Hepatocyte (in vitro differentiated cells): Measurements from ENCODE around the gene PMPCA. TPM values are rescaled to one million over a fixed set of nuclear protein-coding genes. Genes with fewer than 3 reads are reported as not detected.

Source experiments
- DNase-seq: peaks from one replicate; pipeline ENCODE4 v3.0.0-alpha.2; 2016; ENCODE audit warnings: low spot score
- H2AFZ ChIP-seq: fragments of 200-600 bp; sonication (generic); 2 replicates; pipeline ENCODE4 v1.6.0; 2016; ENCODE audit warnings: antibody characterized with exemption, mild to moderate bottlenecking
- H3K27ac ChIP-seq: fragments of 200-600 bp; sonication (generic); 2 replicates; pipeline ENCODE4 v1.5.1; 2016; ENCODE audit warnings: mild to moderate bottlenecking
- H3K27me3 ChIP-seq: fragments of 200-600 bp; sonication (generic); 2 replicates; pipeline ENCODE4 v1.6.1; 2016
- H3K36me3 ChIP-seq: fragments of 200-600 bp; sonication (generic); replicated peaks from 2 replicates; pipeline ENCODE4 v1.5.1; 2016; ENCODE audit warnings: low read depth; ENCODE audit not compliant: insufficient read depth
- H3K4me1 ChIP-seq: fragments of 200-600 bp; sonication (generic); 2 replicates; pipeline ENCODE4 v1.5.1; 2016; ENCODE audit warnings: mild to moderate bottlenecking, moderate library complexity; ENCODE audit not compliant: insufficient read depth
- H3K4me2 ChIP-seq: fragments of 200-600 bp; sonication (generic); 2 replicates; pipeline ENCODE4 v1.6.0; 2016
- H3K4me3 ChIP-seq: fragments of 200-600 bp; sonication (generic); 2 replicates; pipeline ENCODE4 v1.5.1; 2016; ENCODE audit warnings: mild to moderate bottlenecking
- H3K79me2 ChIP-seq: fragments of 200-600 bp; sonication (generic); 2 replicates; pipeline ENCODE4 v1.6.0; 2017; ENCODE audit warnings: mild to moderate bottlenecking
- H3K9me2 ChIP-seq: fragments of 200-600 bp; sonication (generic); replicated peaks from 2 replicates; pipeline ENCODE4 v1.6.0; 2017; ENCODE audit warnings: mild to moderate bottlenecking; ENCODE audit not compliant: insufficient read depth
- H3K9me3 ChIP-seq: fragments of 200-600 bp; sonication (generic); 2 replicates; pipeline ENCODE4 v1.5.1; 2016; ENCODE audit warnings: low read depth, mild to moderate bottlenecking
- H4K20me1 ChIP-seq: fragments of 200-600 bp; sonication (generic); 2 replicates; pipeline ENCODE4 v1.6.0; 2016; ENCODE audit warnings: mild to moderate bottlenecking; ENCODE audit not compliant: insufficient read depth, poor library complexity, severe bottlenecking
- CTCF ChIP-seq: fragments of 200-600 bp; sonication (generic); IDR thresholded peaks from 2 replicates; pipeline ENCODE4 v1.5.1; 2016; ENCODE audit warnings: antibody characterized with exemption, mild to moderate bottlenecking; ENCODE audit not compliant: poor library complexity
- EZH2 ChIP-seq: fragments of 200-600 bp; sonication (generic); IDR thresholded peaks from 2 replicates; pipeline ENCODE4 v1.6.1; 2016; ENCODE audit warnings: antibody characterized with exemption, mild to moderate bottlenecking, borderline replicate concordance
- EZH2phosphoT487 ChIP-seq: fragments of 200-600 bp; sonication (generic); IDR thresholded peaks from one replicate; pipeline ENCODE4 v1.6.1; 2018; ENCODE audit warnings: antibody characterized with exemption, mild to moderate bottlenecking, low read depth, moderate library complexity; ENCODE audit not compliant: unreplicated experiment, severe bottlenecking
- WGBS: methylation state at CpG from one replicate; pipeline ENCODE4 v1.1.6; 2016; ENCODE audit warnings: low lambda C conversion rate; ENCODE audit errors: missing lambda C conversion rate; 5-methylcytosine and 5-hydroxymethylcytosine counted together
- polyA plus RNA-seq: library from polyadenylated mRNA; unstranded; fragments of >200 nt; fragmentation: Nextera tagmentation; extraction: Ambion mirVana; gene quantifications from 2 replicates; pipeline ENCODE4 v1.2.1, GENCODE V29; 2016
- total RNA-seq: library from RNA; depleted of rRNA; stranded (reverse); fragments of >200 nt; gene quantifications from 2 replicates; pipeline ENCODE4 v1.2.3, GENCODE V29; 2014

Gene PMPCA
- total and polyA plus RNA-seq, 2 experiments from 2014 or later, result 45.1 to 85.7 TPM

GRCh38 chr9:136462664-136463063, 52.2 kb downstream of the PMPCA start:
- Histone ChIP-seq H4K20me1 (peaks cover 5% of the 10 kb centered on the region), H3K79me2 (peaks cover 13% of the 10 kb centered on the region), H3K9me3 (no peaks in the 10 kb centered on the region), H3K4me2 (no peak overlapping the region), H3K36me3 (peaks cover 6% of the 10 kb centered on the region), H2AFZ (no peak overlapping the region), H3K27me3 (no peaks in the 10 kb centered on the region), H3K9me2 (no peaks in the 10 kb centered on the region), H3K4me1 (no peaks in the 10 kb centered on the region), H3K4me3 (no peak overlapping the region), H3K27ac (no peak overlapping the region)
- over 99% methylated on average over 17 of the region's 17 CpGs for WGBS
- TF ChIP-seq EZH2phosphoT487 (no peak), CTCF (no peak), EZH2 (no peak)
- DNase-seq, result no peak

- H3K9me2 ChIP-seq, result no peaks in the 10 kb centered on the region
- no peak for TF ChIP-seq EZH2phosphoT487
- no peak for TF ChIP-seq CTCF
- no peak for TF ChIP-seq EZH2
- H3K79me2 ChIP-seq, result peaks cover 15% of the 10 kb centered on the region
- peaks cover 6% of the 10 kb centered on the region for H3K36me3 ChIP-seq
- no peaks in the 10 kb centered on the region for H3K27me3 ChIP-seq
- H3K4me3 ChIP-seq, result no peak overlapping the region
- 97% methylated on average over 14 of the region's 14 CpGs for WGBS
- no peaks in the 10 kb centered on the region for H3K9me3 ChIP-seq
- DNase-seq, result no peak
- H3K4me1 ChIP-seq, result no peaks in the 10 kb centered on the region
- peaks cover 5% of the 10 kb centered on the region for H4K20me1 ChIP-seq
- no peak overlapping the region for H3K27ac ChIP-seq
- H3K4me2 ChIP-seq, result no peak overlapping the region
- no peak overlapping the region for H2AFZ ChIP-seq
Measured at GRCh38 chr9:136463578-136463977, 53.1 kb downstream of the PMPCA start.

- no peak for DNase-seq
- no peaks in the 10 kb centered on the region for H3K4me1 ChIP-seq
- no peak overlapping the region for H3K4me3 ChIP-seq
- no peak overlapping the region for H3K27ac ChIP-seq
- H3K9me2 ChIP-seq, result no peaks in the 10 kb centered on the region
- TF ChIP-seq EZH2phosphoT487 (no peak), CTCF (no peak), EZH2 (no peak)
- H4K20me1 ChIP-seq, result peaks cover 11% of the 10 kb centered on the region
- no peaks in the 10 kb centered on the region for H3K9me3 ChIP-seq
- peaks cover 6% of the 10 kb centered on the region for H3K36me3 ChIP-seq
- H3K4me2 ChIP-seq, result no peak overlapping the region
- H3K27me3 ChIP-seq, result no peaks in the 10 kb centered on the region
- H3K79me2 ChIP-seq, result peaks cover 15% of the 10 kb centered on the region
- H2AFZ ChIP-seq, result no peak overlapping the region
- WGBS, result 94% methylated on average over 6 of the region's 6 CpGs
Measured at GRCh38 chr9:136464241-136464640, 53.8 kb downstream of the PMPCA start.
